ENCODE data around the gene TBK1.

TBK1 gene

GRCh38 chr12:64550755-64551154 is 98.8 kb downstream of the TBK1 start:
- no peak for DNase-seq

DNA sequence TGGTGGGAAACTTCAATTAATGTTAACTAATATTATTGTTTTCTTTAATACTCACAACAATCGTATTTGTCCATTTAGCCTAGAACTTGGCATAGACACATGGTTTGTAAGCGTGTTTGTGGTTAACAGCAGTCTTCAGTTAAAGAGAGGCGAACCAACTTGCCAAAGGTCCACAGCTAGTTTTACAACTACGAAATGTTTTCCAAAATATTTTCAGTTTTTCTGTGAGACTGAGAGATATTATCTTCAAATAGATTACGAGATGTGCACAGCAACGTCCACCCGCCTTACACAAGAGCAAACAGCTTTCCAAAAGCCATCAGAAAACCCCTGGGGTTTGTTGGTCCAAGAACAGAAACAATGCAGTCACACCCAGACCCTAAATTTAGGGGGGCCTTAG is 99.8 kb downstream of the TBK1 start:
- no peak for DNase-seq

Data from SIG-M5 (cell line).